HCT116 (cell line): ENCODE results near the gene CYB5R3. TPM values are rescaled to one million over a fixed set of nuclear protein-coding genes. Genes with fewer than 3 reads are reported as not detected.

Experiments
- ATAC-seq: fragments of 200-7000 bp; cut with Tn5 transposase; 2 replicates; pipeline ENCODE4 v1.9.1; 2020; ENCODE audit warnings: mild to moderate bottlenecking, moderate library complexity
- BruUV-seq: library from RNA; stranded (reverse); fragments of 400-500 nt; replicated peaks from 2 replicates; lab custom pipeline; 2021; lab: Mats Ljungman, UMichigan
- CTCF ChIA-PET: fragments of 300-600 bp; sonication (Branson Sonifier 250); formaldehyde crosslinking; loops from one replicate; lab custom pipeline; 2021; ENCODE audit warnings: antibody characterized with exemption; lab: Charles Lee
- POLR2A ChIA-PET: fragments of 300-600, 350-600 bp; sonication (Branson Sonifier 250); formaldehyde crosslinking; loops from one replicate; lab custom pipeline; 2021; ENCODE audit warnings: antibody characterized with exemption; lab: Charles Lee
- RAD21 ChIA-PET, 2 experiments: fragments of 300-600 bp; sonication (Branson Sonifier 250); formaldehyde crosslinking; loops; one replicate each; lab custom pipeline; 2023; ENCODE audit warnings: low total read pairs in 2 of 2; ENCODE audit not compliant: uncharacterized antibody in 2 of 2, unreplicated experiment in 2 of 2, low non-redundant PET in 1 of 2; lab: Charles Lee
- DNase-seq: peaks from one replicate; pipeline ENCODE4 v3.0.0-alpha.2; 2010; ENCODE audit warnings: low read depth, low spot score
- H2AFZ ChIP-seq: fragments of 200-600 bp; shearing (Covaris generic), sonication (generic); 2 replicates; pipeline ENCODE4 v1.6.1; 2017; ENCODE audit warnings: low read depth, mixed run types, mixed read lengths, antibody characterized with exemption, low read length; ENCODE audit not compliant: poor library complexity, severe bottlenecking
- H3K27ac ChIP-seq: 2 replicates; pipeline ENCODE4 v1.5.1; 2012; ENCODE audit warnings: low read depth, low read length
- H3K27me3 ChIP-seq: fragments of 200-600 bp; sonication (generic); 2 replicates; pipeline ENCODE4 v1.6.1; 2016; ENCODE audit warnings: mixed run types, low read length, mixed read lengths; ENCODE audit not compliant: insufficient read depth
- H3K36me3 ChIP-seq, 2 experiments: fragments of 200-500 bp in 1 of 2; fragments of 200-600 bp in 1 of 2; sonication (Bioruptor generic) in 1 of 2; sonication (generic) in 1 of 2; 2 replicates each; pipeline versions ENCODE4 v1.5.1 to v1.6.1; 2014 to 2016; ENCODE audit warnings: low read length in 2 of 2, inconsistent platforms in 1 of 2, mixed read lengths in 1 of 2, mixed run types in 1 of 2; ENCODE audit not compliant: insufficient read depth in 2 of 2, control insufficient read depth in 1 of 2
- H3K4me1 ChIP-seq, 2 experiments: fragments of 200-600 bp in 1 of 2; sonication (generic) in 1 of 2; 2 replicates each; pipeline versions ENCODE4 v1.5.1 to v1.6.1; 2012 to 2017; ENCODE audit warnings: low read length in 2 of 2, inconsistent platforms in 1 of 2, mild to moderate bottlenecking in 1 of 2, mixed read lengths in 1 of 2, mixed run types in 1 of 2, moderate library complexity in 1 of 2; ENCODE audit not compliant: insufficient read depth in 2 of 2, control insufficient read depth in 1 of 2
- H3K4me2 ChIP-seq: fragments of 200-600 bp; sonication (generic); 2 replicates; pipeline ENCODE4 v1.6.1; 2017; ENCODE audit warnings: mixed run types, low read length, mixed read lengths
- H3K4me3 ChIP-seq, 2 experiments: fragments of 200-600 bp in 1 of 2; sonication (generic) in 1 of 2; replicated peaks in 1 of 2; 2 replicates each; pipeline ENCODE4 v1.5.1; 2011 to 2016; ENCODE audit warnings: low read length in 2 of 2, control low read depth in 1 of 2, low read depth in 1 of 2, mild to moderate bottlenecking in 1 of 2, mixed read lengths in 1 of 2, mixed run types in 1 of 2
- H3K79me2 ChIP-seq: fragments of 200-600 bp; sonication (generic); 2 replicates; pipeline ENCODE4 v1.6.1; 2017; ENCODE audit warnings: mild to moderate bottlenecking, mixed run types, low read length, moderate library complexity, mixed read lengths; ENCODE audit not compliant: insufficient read depth
- H3K9ac ChIP-seq: fragments of 200-600 bp; sonication (generic); 2 replicates; pipeline ENCODE4 v1.6.1; 2016; ENCODE audit warnings: low read length, mixed read lengths
- H3K9me2 ChIP-seq: fragments of 200-600 bp; sonication (generic), shearing (Covaris generic); 2 replicates; pipeline ENCODE4 v1.6.1; 2017; ENCODE audit warnings: mixed run types, mild to moderate bottlenecking, moderate library complexity; ENCODE audit not compliant: insufficient read depth
- H3K9me3 ChIP-seq, 2 experiments: fragments of 200-500 bp in 1 of 2; fragments of 200-600 bp in 1 of 2; sonication (Bioruptor generic) in 1 of 2; sonication (generic) in 1 of 2; 2 replicates each; pipeline ENCODE4 v1.6.1; 2014 to 2017; ENCODE audit warnings: low read length in 2 of 2, mixed read lengths in 2 of 2, inconsistent platforms in 1 of 2, low read depth in 1 of 2, mild to moderate bottlenecking in 1 of 2, mixed run types in 1 of 2, moderate library complexity in 1 of 2; ENCODE audit not compliant: control insufficient read depth in 1 of 2, insufficient read depth in 1 of 2
- H4K20me1 ChIP-seq: fragments of 200-600 bp; sonication (generic), shearing (Covaris generic); 2 replicates; pipeline ENCODE4 v1.6.1; 2017; ENCODE audit warnings: mixed run types, mild to moderate bottlenecking, moderate library complexity; ENCODE audit not compliant: insufficient read depth
- ELF1 ChIP-seq: IDR thresholded peaks from 2 replicates; pipeline ENCODE4 v1.6.1; 2012; ENCODE audit warnings: low read depth, borderline replicate concordance
- EZH2 ChIP-seq: fragments of 200-600 bp; sonication (generic); IDR thresholded peaks from 2 replicates; pipeline ENCODE4 v1.6.1; 2017; ENCODE audit warnings: antibody characterized with exemption, mixed run types
- EZH2phosphoT487 ChIP-seq: fragments of 200-600 bp; IDR thresholded peaks from 2 replicates; pipeline ENCODE4 v1.6.1; 2018; ENCODE audit warnings: antibody characterized with exemption, borderline replicate concordance
- JUND ChIP-seq: IDR thresholded peaks from 2 replicates; pipeline ENCODE4 v1.6.1; 2012
- POLR2A ChIP-seq: IDR thresholded peaks from 2 replicates; pipeline ENCODE4 v1.7.0; 2011; ENCODE audit warnings: borderline replicate concordance; ENCODE audit not compliant: insufficient read depth, insufficient read length; ENCODE audit errors: extremely low read depth
- RAD21 ChIP-seq: IDR thresholded peaks from 2 replicates; pipeline ENCODE4 v1.6.1; 2012; ENCODE audit warnings: low read depth, mild to moderate bottlenecking
- SP1 ChIP-seq: IDR thresholded peaks from 2 replicates; pipeline ENCODE4 v1.6.1; 2012; ENCODE audit warnings: low read depth
- TCF7L2 ChIP-seq: IDR thresholded peaks from 2 replicates; pipeline ENCODE4 v1.7.0; 2011; ENCODE audit warnings: borderline replicate concordance, inconsistent platforms; ENCODE audit not compliant: insufficient read depth, insufficient read length; ENCODE audit errors: extremely low read depth
- intact Hi-C: fragments of 100-400 bp; cut with micrococcal nuclease; formaldehyde crosslinking; loops from 2 replicates; pipeline ENCODE4 v1.10.0; 2022
- total RNA-seq: library from RNA; stranded (reverse); gene quantifications from one replicate; pipeline ENCODE4 v1.2.1, GENCODE V29; 2021; ENCODE audit not compliant: unreplicated experiment
- TF ChIP-seq, protein P1 (sequence below): IDR thresholded peaks from 2 replicates; pipeline ENCODE4 v1.6.1; 2012
- TF ChIP-seq, protein P2 (sequence below): IDR thresholded peaks from 2 replicates; pipeline ENCODE4 v1.6.1; 2012
- TF ChIP-seq, protein P3 (sequence below), 3 experiments: fragments of 200-600 bp in 1 of 3; sonication (generic) in 1 of 3; IDR thresholded peaks in 2 of 3; conservative IDR thresholded peaks in 1 of 3; 2 replicates each; pipeline ENCODE4 v1.5.1; 2012 to 2017; ENCODE audit warnings: low read depth in 2 of 3, low read length in 2 of 3, antibody characterized with exemption in 1 of 3, borderline replicate concordance in 1 of 3, control low read depth in 1 of 3, mild to moderate bottlenecking in 1 of 3, mixed read lengths in 1 of 3, mixed run types in 1 of 3, moderate library complexity in 1 of 3; ENCODE audit not compliant: insufficient read depth in 1 of 3

The CYB5R3 gene
- total RNA-seq, 1 experiment from 2014 or later: 127 TPM

DNA sequence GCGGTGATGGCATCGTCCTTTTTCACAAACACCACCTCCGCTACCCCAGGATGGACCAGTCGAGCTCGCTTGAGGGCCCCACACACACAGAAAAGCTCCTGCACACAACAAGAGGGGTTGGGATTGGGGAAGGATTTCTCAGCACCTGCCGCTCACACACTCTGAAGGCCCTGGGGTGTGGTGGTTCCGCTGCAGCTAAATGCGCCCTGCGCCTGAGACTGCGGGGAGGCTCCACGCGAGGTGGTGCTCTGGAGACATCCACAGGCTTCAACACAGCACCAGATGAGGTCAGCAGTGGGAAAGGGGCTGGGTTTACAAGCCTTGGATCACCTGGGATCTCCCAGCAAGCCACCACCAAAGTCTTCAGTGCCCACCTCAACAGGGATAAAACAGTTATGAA is 57.2 kb downstream of the CYB5R3 start:
- H3K9me3 ChIP-seq: no peaks in the 10 kb centered on the region
- H3K79me2 ChIP-seq: peaks cover 48% of the 10 kb centered on the region; the same call in 1 of the 2 replicates
- H3K4me3 ChIP-seq: no peak overlapping the region
- ChIA-PET RAD21 (no interaction called here), POLR2A (no interaction called here), CTCF (no interaction called here)
- no peak for ATAC-seq
- H3K27me3 ChIP-seq: no peaks in the 10 kb centered on the region
- no peak for DNase-seq
- H3K36me3 ChIP-seq: peaks cover 63 to 64% of the 10 kb centered on the region in 2 experiments; a peak in 3 of 4 replicates
- no peaks in the 10 kb centered on the region for H3K9me2 ChIP-seq
- no peak for TF ChIP-seq SP1
- TF ChIP-seq JUND: no peak
- no peak for TF ChIP-seq EZH2phosphoT487
- TF ChIP-seq, protein P1, sequence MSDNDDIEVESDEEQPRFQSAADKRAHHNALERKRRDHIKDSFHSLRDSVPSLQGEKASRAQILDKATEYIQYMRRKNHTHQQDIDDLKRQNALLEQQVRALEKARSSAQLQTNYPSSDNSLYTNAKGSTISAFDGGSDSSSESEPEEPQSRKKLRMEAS: no peak
- TF ChIP-seq POLR2A: no peak
- TF ChIP-seq EZH2: no peak
- TF ChIP-seq RAD21: no peak
- TF ChIP-seq ELF1: no peak
- TF ChIP-seq TCF7L2: no peak
- TF ChIP-seq, protein P2, sequence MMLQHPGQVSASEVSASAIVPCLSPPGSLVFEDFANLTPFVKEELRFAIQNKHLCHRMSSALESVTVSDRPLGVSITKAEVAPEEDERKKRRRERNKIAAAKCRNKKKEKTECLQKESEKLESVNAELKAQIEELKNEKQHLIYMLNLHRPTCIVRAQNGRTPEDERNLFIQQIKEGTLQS: no peak
- TF ChIP-seq, protein P3, sequence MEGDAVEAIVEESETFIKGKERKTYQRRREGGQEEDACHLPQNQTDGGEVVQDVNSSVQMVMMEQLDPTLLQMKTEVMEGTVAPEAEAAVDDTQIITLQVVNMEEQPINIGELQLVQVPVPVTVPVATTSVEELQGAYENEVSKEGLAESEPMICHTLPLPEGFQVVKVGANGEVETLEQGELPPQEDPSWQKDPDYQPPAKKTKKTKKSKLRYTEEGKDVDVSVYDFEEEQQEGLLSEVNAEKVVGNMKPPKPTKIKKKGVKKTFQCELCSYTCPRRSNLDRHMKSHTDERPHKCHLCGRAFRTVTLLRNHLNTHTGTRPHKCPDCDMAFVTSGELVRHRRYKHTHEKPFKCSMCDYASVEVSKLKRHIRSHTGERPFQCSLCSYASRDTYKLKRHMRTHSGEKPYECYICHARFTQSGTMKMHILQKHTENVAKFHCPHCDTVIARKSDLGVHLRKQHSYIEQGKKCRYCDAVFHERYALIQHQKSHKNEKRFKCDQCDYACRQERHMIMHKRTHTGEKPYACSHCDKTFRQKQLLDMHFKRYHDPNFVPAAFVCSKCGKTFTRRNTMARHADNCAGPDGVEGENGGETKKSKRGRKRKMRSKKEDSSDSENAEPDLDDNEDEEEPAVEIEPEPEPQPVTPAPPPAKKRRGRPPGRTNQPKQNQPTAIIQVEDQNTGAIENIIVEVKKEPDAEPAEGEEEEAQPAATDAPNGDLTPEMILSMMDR (IDR thresholded peaks at IDR 0.05 in 2 of 3, conservative IDR thresholded peaks at IDR 0.05 in 1 of 3; ENCODE audit: borderline replicate concordance in 1 of 3, insufficient read depth in 1 of 3, low read depth in 2 of 3, low read length in 2 of 3): no peak
- no peaks in the 10 kb centered on the region for H3K4me1 ChIP-seq
- H3K9ac ChIP-seq: no peak overlapping the region
- no peak overlapping the region for H3K27ac ChIP-seq
- H3K4me2 ChIP-seq: no peak overlapping the region
- intact Hi-C loops: no loop called here
- H2AFZ ChIP-seq: no peak overlapping the region
- H4K20me1 ChIP-seq: no peaks in the 10 kb centered on the region; the same call in 1 of the 2 replicates
- no TSS peak for BruUV-seq
